Activated CD4-positive, alpha-beta T cell treated with anti-CD3 and anti-CD28 coated beads for 48 hours (primary cell): ENCODE measurements around the gene EDAR.
A peak's percentile ranks its signal among the peaks of the same experiment; 100 is the strongest.

Experiments
- DNase-seq: peaks from one replicate; pipeline ENCODE4 v3.0.0-alpha.2; 2020

The EDAR gene

GRCh38 chr2:108965540-108966289 is 23.3 kb downstream of the EDAR start:
- peak; percentile 51 for DNase-seq

- DNase-seq, result no peak
These were observed 26.0 kb downstream of the EDAR start for GRCh38 chr2:108963057-108963456.

DNA sequence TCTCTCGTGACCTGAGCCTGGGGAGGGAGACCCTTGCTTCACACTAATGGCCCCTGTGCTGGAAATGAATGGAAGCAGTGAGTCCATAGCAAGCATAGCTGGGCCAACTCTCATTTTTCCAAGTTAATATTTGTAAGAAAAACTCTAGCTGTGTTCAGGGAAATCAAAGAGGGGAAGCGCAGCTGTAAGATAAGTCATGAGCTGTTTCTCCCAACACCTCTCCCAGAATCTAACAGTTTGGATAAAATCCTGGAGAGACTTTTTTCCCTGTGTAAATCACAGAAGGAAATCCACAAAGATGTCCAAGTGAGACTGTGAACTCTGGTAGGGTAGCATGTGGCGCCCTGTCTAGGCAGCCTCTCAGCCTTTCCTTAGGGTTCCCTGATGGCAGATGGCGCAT is 27.2 kb downstream of the EDAR start:
- no peak for DNase-seq

GRCh38 chr2:108960006-108960405 is 29.0 kb downstream of the EDAR start:
- peak; percentile 44 for DNase-seq

DNA sequence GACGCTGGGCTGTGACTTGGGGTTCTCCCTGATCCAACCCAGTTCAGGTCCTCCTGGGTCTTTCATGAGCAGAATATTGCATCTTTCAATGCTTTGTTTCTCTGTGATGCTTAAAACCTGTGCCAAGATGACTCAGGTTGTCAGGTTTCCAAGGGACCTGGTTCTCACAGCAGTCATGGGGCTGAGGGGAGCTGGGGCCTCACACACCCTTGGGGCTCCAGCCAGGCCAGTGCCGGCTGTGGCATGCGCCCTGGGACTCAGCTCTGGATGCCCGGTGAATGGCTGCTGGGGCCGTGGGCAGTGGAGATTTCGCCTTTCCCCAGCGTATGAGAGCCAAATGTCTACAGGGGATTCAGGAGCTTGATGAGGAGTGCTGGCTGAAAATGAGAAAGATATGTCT is 29.6 kb downstream of the EDAR start:
- DNase-seq, result no peak

DNA sequence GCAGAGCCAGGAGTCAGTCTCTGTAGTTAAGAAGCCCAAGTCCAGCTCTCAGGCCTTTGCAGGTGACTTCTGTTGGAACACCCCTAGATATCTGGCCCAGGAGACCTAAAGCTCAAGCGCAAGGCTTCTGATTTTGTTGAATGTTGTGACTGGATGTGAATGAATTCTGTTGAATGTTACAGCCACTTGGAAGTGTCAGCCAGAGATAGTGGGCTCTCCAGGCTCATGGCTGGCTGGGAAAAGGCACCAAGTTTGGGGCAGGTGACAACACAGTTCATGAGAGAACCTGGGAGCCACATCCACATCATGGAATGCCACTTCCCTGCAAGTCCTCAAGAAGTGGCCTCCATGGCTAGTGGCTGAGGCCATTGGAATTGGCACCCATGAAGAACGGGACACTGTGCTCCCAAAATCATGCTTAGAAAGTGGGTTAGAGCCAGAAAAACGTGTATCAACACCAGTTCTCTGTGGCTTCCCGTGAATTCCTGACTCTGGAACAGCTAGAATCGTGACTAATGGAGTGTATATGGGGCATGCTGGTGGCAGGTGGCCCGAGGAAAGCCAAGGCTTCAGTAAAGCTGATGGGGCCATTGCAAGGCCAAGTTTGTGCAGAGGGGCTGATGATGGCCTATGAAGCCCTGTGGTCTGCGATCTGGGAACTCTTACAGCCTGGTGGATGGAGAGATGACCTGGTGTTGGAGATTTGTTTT is 30.2 kb downstream of the EDAR start:
- DNase-seq, result no peak

DNA sequence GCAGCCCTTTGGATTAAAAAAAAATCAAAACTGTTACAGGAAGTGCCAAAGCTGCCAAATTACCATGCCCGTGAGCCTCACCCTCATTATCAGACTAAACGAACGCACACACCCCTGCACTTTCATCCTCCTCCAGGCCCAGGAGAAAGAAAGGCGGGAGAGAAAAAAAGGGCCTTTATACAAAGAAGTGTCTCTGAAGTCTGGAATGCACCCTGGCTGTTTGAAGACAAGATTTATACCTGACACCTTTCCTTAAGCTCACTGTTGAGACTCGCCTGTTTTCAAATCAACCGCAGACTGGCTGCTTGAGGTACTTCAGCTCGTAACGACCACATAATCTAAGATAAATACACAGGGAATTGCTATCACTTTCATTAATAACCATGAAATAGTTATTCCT is 31.0 kb downstream of the EDAR start:
- no peak for DNase-seq

DNA sequence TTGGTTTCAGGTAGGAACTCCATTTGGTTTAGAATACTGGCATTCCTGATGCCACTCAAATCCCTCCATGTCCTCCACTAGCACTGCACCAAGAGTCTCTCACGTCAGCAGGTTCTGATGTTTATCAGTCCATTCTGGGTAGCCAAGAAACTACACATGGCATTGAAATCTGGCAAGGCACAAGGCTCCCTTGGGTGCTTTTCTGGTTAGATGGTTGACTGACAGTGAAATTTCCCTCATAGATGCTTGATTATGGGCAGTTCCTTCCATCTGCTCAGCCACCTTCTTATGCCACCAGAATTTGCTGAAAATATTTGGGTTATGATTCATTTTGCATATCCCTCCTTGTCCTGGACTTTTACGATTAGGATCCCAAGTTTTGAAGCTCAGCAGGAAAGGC is 32.6 kb downstream of the EDAR start:
- no peak for DNase-seq

DNA sequence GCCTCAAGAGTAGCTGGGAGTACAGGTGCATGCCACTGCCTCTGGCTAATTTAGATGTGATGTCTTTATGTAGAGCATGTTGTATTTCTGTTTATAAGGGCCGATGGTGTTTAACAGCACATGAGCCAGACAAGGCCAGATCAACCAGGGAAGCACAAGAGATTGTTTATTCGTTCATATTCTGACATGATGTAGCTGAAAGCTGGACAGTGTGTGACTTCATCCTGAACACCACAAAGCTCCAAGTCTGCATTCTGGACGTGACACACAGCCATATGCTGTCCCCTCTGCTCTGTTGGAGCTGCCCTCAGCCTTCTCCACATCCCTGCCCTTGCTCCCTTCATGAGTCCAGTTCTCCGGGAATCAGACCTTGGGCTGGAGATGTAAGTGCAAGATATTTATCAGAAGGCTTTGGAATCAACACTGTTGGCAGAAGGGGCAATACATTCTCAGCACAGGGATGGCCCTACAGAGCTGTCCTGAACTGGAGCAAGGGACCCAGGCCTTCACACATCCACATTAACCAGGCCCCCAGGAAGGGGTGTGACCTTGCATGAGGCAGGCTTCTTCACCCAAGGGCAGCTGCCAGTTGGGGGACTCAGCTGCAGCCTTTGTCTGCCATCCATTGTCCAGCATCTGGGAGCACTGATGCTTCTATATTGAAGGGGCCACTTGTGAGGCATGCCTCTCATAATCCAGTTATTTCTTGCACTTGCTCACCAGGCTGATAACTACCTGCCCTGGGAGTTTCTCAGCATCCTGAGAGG is 38.5 kb downstream of the EDAR start:
- no peak for DNase-seq

GRCh38 chr2:108949316-108950239 is 39.4 kb downstream of the EDAR start:
- no peak for DNase-seq

DNA sequence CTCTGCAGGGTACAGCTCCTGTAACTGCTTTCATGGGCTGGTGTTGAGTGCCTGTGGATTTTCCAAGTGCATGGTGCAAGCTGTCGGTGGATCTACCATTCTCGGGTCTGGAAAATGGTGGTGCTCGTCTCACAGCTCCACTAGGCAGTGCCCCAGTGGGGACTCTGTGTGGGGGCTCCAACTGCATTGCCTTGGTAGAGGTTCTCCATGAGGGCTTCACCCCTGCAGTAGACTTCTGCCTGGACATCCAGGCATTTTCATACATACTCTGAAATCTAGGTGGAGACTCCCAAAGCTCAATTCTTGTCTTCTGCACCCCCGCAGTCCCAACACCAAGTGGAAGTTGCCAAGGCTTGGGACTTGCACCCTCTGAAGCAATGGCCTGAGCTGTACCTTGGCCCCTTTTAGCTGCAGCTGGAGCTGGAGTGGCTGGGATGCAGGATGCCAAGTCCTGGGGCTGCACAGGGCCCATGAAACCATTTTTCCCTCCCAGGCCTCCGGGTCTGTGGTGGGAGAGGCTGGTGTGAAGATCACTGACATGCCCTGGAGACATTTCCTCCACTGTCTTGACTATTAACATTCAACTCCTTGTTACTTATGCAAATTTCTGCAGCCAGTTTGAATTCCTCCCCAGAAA is 41.6 kb downstream of the EDAR start:
- no peak for DNase-seq

DNA sequence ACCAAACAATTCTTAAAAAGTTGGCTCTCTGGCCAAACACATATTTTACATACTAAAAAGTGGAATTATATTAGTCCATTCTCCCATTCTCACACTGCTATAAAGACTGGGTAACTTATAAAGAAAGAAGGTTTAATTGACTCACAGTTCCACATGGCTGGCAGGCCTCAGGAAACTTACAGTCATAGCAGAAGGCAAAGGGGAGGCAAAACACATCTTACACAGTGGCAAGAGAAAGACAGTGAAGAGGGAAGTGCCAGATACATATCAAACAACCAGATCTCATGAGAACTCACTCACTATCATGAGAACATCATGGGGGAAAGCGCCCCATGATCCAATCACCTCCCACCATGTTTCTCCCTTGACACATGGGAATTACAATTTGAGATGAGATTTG is 42.6 kb downstream of the EDAR start:
- no peak for DNase-seq

- DNase-seq, result no peak
These were observed 43.1 kb downstream of the EDAR start for GRCh38 chr2:108945969-108946368.

GRCh38 chr2:108944601-108945331 is 44.3 kb downstream of the EDAR start:
- no peak for DNase-seq

DNA sequence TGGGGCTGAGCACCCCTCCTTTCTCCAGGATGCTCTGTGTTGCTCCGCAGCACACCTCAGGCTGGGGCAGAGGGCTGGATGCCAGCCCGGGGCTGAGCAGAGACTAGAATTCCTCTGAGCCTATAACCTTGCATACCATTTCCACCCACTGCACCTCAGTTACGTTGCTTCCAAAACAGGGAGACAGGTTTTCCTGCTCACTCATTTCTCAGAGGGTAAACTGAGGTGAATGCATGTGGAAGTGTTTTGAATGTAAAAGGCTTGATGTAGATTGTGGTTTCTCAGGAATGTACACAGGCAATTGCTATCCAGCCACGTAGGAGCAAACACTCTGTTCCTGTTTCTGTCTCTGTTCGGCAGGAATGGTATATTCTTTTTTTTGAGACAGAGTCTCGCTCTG is 45.3 kb downstream of the EDAR start:
- DNase-seq, result no peak

DNA sequence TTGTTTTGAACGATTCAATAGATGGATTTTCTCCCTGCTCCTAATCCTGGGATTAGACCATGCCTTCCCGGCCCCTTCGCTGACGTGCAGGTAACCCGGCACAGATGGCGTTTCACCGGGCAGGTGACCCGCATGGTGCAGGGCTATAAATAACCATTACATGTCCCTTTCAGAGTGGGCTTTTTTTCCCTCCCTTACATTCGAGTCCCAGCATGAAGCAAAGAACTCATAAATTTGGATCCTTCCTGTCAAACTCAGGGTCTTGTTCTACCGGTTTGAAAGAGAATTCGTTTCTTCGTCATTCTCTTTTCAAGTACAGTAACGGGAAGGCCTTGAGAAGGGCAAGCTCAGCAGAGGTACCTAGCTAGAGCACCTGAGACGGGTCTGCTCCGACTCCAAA is 46.1 kb downstream of the EDAR start:
- no peak for DNase-seq

- DNase-seq, result no peak
These were observed 46.7 kb downstream of the EDAR start for GRCh38 chr2:108942231-108942825.

GRCh38 chr2:108941767-108942166 is 47.3 kb downstream of the EDAR start:
- no peak for DNase-seq

DNA sequence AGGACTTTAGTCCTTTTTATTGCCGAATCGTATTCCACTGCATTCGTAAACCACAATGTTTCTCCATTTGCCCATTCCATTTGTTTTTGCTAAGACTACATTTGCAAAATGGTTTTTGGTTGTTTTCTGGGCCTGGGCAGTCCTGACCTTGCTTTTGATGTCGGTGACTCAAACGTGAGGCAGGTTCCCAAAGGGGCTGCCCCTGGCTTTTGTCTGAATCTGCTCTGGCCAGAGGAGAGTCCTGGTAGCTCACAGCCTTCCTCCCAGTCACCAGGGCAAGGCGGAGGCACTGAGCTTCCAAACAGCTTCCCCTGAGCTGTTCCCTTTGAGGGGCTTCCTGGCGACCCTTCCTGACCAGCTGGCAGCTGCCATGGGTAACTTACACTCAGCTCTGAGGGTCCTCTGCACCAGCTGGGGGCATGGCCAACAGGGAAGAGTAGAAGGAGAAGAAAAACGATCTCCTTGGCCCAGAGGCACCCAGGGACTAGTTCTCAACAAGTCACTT is 47.8 kb downstream of the EDAR start:
- no peak for DNase-seq

- no peak for DNase-seq
These were observed 48.9 kb downstream of the EDAR start for GRCh38 chr2:108940156-108940555.
